GM12872 (cell line): ENCODE data around the gene BMP2K.

Source experiments
- CTCF ChIP-seq: IDR thresholded peaks from 3 replicates; pipeline ENCODE4 v1.5.1; 2011; ENCODE audit warnings: low read depth, mild to moderate bottlenecking, low read length, moderate library complexity; ENCODE audit not compliant: insufficient read depth

BMP2K gene

GRCh38 chr4:78756137-78756536 lies 20.0 kb upstream of the BMP2K start:
- no peak for TF ChIP-seq CTCF

- TF ChIP-seq CTCF: no peak
Observed at GRCh38 chr4:78756776-78757175, 19.4 kb upstream of the BMP2K start.

GRCh38 chr4:78757574-78757973 lies 18.6 kb upstream of the BMP2K start:
- TF ChIP-seq CTCF: no peak

GRCh38 chr4:78758085-78758484 lies 18.1 kb upstream of the BMP2K start:
- no peak for TF ChIP-seq CTCF

GRCh38 chr4:78762529-78762928 lies 13.6 kb upstream of the BMP2K start:
- no peak for TF ChIP-seq CTCF

GRCh38 chr4:78763251-78763650 lies 12.9 kb upstream of the BMP2K start:
- no peak for TF ChIP-seq CTCF

GRCh38 chr4:78763763-78764387 lies 12.3 kb upstream of the BMP2K start:
- no peak for TF ChIP-seq CTCF

GRCh38 chr4:78764498-78764961 lies 11.6 kb upstream of the BMP2K start:
- no peak for TF ChIP-seq CTCF
